ENCODE results near the gene SPOCK3. TPM values are rescaled to one million over a fixed set of nuclear protein-coding genes. Genes with fewer than 3 reads are reported as not detected.

SPOCK3 gene
- total RNA-seq, 1 donor: not detected

GRCh38 chr4:166836865-166837264, 397.4 kb downstream of the SPOCK3 start:
- H3K4me3 ChIP-seq (ENCODE audit: low read depth, low read length): no peak overlapping the region
- no peak for DNase-seq (ENCODE audit: low read depth)
- TF ChIP-seq CTCF (IDR thresholded peaks at IDR 0.05; ENCODE audit: insufficient read depth, low read depth, low read length): no peak

- DNase-seq (ENCODE audit: low read depth): no peak
- TF ChIP-seq CTCF (IDR thresholded peaks at IDR 0.05; ENCODE audit: insufficient read depth, low read depth, low read length): no peak
- H3K4me3 ChIP-seq (ENCODE audit: low read depth, low read length): no peak overlapping the region
Observed at GRCh38 chr4:166827629-166828028, 406.7 kb downstream of the SPOCK3 start.

- DNase-seq (ENCODE audit: low read depth): no peak
- TF ChIP-seq CTCF (IDR thresholded peaks at IDR 0.05; ENCODE audit: insufficient read depth, low read depth, low read length): no peak
- no peak overlapping the region for H3K4me3 ChIP-seq (ENCODE audit: low read depth, low read length)
Observed at GRCh38 chr4:166827167-166827566, 407.1 kb downstream of the SPOCK3 start.

- no peak for DNase-seq (ENCODE audit: low read depth)
- no peak overlapping the region for H3K4me3 ChIP-seq (ENCODE audit: low read depth, low read length)
- no peak for TF ChIP-seq CTCF (IDR thresholded peaks at IDR 0.05; ENCODE audit: insufficient read depth, low read depth, low read length)
Observed at GRCh38 chr4:166823848-166824247, 410.4 kb downstream of the SPOCK3 start.

- no peak for DNase-seq (ENCODE audit: low read depth)
- no peak for TF ChIP-seq CTCF (IDR thresholded peaks at IDR 0.05; ENCODE audit: insufficient read depth, low read depth, low read length)
- no peak overlapping the region for H3K4me3 ChIP-seq (ENCODE audit: low read depth, low read length)
Observed at GRCh38 chr4:166823126-166823525, 411.2 kb downstream of the SPOCK3 start.

GRCh38 chr4:166822386-166822785, 411.9 kb downstream of the SPOCK3 start:
- no peak overlapping the region for H3K4me3 ChIP-seq (ENCODE audit: low read depth, low read length)
- DNase-seq (ENCODE audit: low read depth): no peak
- TF ChIP-seq CTCF (IDR thresholded peaks at IDR 0.05; ENCODE audit: insufficient read depth, low read depth, low read length): no peak

- TF ChIP-seq CTCF (IDR thresholded peaks at IDR 0.05; ENCODE audit: insufficient read depth, low read depth, low read length): no peak
- H3K4me3 ChIP-seq (ENCODE audit: low read depth, low read length): no peak overlapping the region
- peak; percentile 1 for DNase-seq (ENCODE audit: low read depth)
Observed at GRCh38 chr4:166816890-166817289, 417.4 kb downstream of the SPOCK3 start.
